WTC11 (cell line): Measurements from ENCODE around the gene PLXDC2. TPM values are rescaled to one million over a fixed set of nuclear protein-coding genes. Genes with fewer than 3 reads are reported as not detected.

Experiments
- ATAC-seq: fragments of 200-7000 bp; cut with Tn5 transposase; 2 replicates; pipeline ENCODE4 v1.10.0; 2021; ENCODE audit warnings: mild to moderate bottlenecking, moderate library complexity
- Bru-seq: library from RNA; stranded (reverse); fragments of 400-500 nt; gene quantifications from one replicate; lab custom pipeline; 2021; lab: Mats Ljungman, UMichigan
- CTCF ChIA-PET: fragments of 300-600 bp; sonication (Branson Sonifier 250); formaldehyde crosslinking; loops from one replicate; lab custom pipeline; 2021; ENCODE audit warnings: antibody characterized with exemption; lab: Charles Lee
- POLR2A ChIA-PET: fragments of 350-600 bp; sonication (Branson Sonifier 250); formaldehyde crosslinking; loops from one replicate; lab custom pipeline; 2021; ENCODE audit warnings: antibody characterized with exemption; lab: Charles Lee
- DNase-seq: peaks from one replicate; pipeline ENCODE4 v3.0.0; 2021; ENCODE audit warnings: low spot score
- H3K27ac Mint-ChIP-seq: 2 replicates; pipeline ENCODE4 v1.8.0; 2021; ENCODE audit warnings: mixed read lengths
- H3K27me3 Mint-ChIP-seq: 2 replicates; pipeline ENCODE4 v1.8.0; 2021; ENCODE audit warnings: low read depth, mild to moderate bottlenecking, moderate library complexity, mixed read lengths
- H3K36me3 Mint-ChIP-seq: 2 replicates; pipeline ENCODE4 v1.8.0; 2021; ENCODE audit warnings: mixed read lengths
- H3K4me1 Mint-ChIP-seq: 2 replicates; pipeline ENCODE4 v1.8.0; 2022; ENCODE audit warnings: mixed read lengths
- H3K4me3 Mint-ChIP-seq: 2 replicates; pipeline ENCODE4 v1.8.0; 2021; ENCODE audit warnings: mild to moderate bottlenecking, moderate library complexity, mixed read lengths
- H3K9me3 Mint-ChIP-seq: 2 replicates; pipeline ENCODE4 v1.8.0; 2021; ENCODE audit warnings: mixed read lengths
- ARID4B ChIP-seq: sonication (generic); formaldehyde crosslinking; IDR thresholded peaks from 2 replicates; pipeline ENCODE4 v1.8.0; 2023; ENCODE audit warnings: missing genetic modification reagents, mild to moderate bottlenecking, borderline replicate concordance
- ATF3 ChIP-seq: sonication (generic); formaldehyde crosslinking; conservative IDR thresholded peaks from 2 replicates; pipeline ENCODE4 v1.8.1; 2022; ENCODE audit warnings: mild to moderate bottlenecking, missing genetic modification reagents
- E2F4 ChIP-seq: sonication (generic); formaldehyde crosslinking; IDR thresholded peaks from 2 replicates; pipeline ENCODE4 v1.8.1; 2022; ENCODE audit warnings: low read depth, mild to moderate bottlenecking, moderate library complexity, missing genetic modification reagents, borderline replicate concordance
- E2F5 ChIP-seq: sonication (generic); formaldehyde crosslinking; IDR thresholded peaks from 2 replicates; pipeline ENCODE4 v1.8.1; 2022; ENCODE audit warnings: mild to moderate bottlenecking, moderate library complexity, missing genetic modification reagents
- FOXP4 ChIP-seq: sonication (generic); formaldehyde crosslinking; IDR thresholded peaks from 2 replicates; pipeline ENCODE4 v1.8.0; 2022; ENCODE audit warnings: mild to moderate bottlenecking, missing genetic modification reagents
- HMGXB4 ChIP-seq: sonication (generic); formaldehyde crosslinking; IDR thresholded peaks from 2 replicates; pipeline ENCODE4 v1.8.1; 2023; ENCODE audit warnings: mild to moderate bottlenecking, moderate library complexity, missing genetic modification reagents
- KAT7 ChIP-seq: sonication (generic); formaldehyde crosslinking; IDR thresholded peaks from 2 replicates; pipeline ENCODE4 v1.8.1; 2023; ENCODE audit warnings: missing genetic modification reagents, mild to moderate bottlenecking, borderline replicate concordance
- ZNF532 ChIP-seq: fragments of 250-450 bp; sonication (Bioruptor Pico); IDR thresholded peaks from 2 replicates; pipeline ENCODE4 v1.9.0; 2021; ENCODE audit warnings: mild to moderate bottlenecking, borderline replicate concordance
- long read RNA-seq, 3 experiments: library from RNA in 1 of 3; library from capped mRNA in 1 of 3; library from polyadenylated mRNA in 1 of 3; unstranded in 2 of 3; stranded (forward) in 1 of 3; transcript quantifications; one replicate each; pipeline ENCODE4 v2.0.0, GENCODE V29; 2021
- total RNA-seq: library from RNA; stranded (reverse); gene quantifications from 3 replicates; pipeline ENCODE4 v1.2.3, GENCODE V29; 2021

Gene PLXDC2
- total RNA-seq (31.7 to 37.9 TPM (median 37.8 TPM) in 3 replicates), Bru-seq, nascent RNA (percentile 86 among the genes with signal in this experiment)
- long read RNA-seq, experiment 1, full-length matches to known transcripts = 39 of 99 reads
- long read RNA-seq, experiment 1, partial matches to known transcripts = 8 of 99 reads
- long read RNA-seq, experiment 1, other reads (novel, unspliced or antisense) = 52 of 99 reads
- long read RNA-seq, experiment 2, full-length matches to known transcripts = 15 of 47 reads
- long read RNA-seq, experiment 2, partial matches to known transcripts = 9 of 47 reads
- long read RNA-seq, experiment 2, other reads (novel, unspliced or antisense) = 23 of 47 reads
- long read RNA-seq, experiment 3, full-length matches to known transcripts = 7 of 9 reads
- long read RNA-seq, experiment 3, partial matches to known transcripts = 0 of 9 reads
- long read RNA-seq, experiment 3, other reads (novel, unspliced or antisense) = 2 of 9 reads

- ChIA-PET CTCF (interaction anchor here (0.6 to 1.5 kb wide), 5 partner anchors 12 to 952 kb away, joined by 3 to 7 read pairs (median 4); no protein-coding TSS in a partner anchor), POLR2A (interaction anchor here (0.5 to 1.1 kb wide), 3 partner anchors 182 to 553 kb away, joined by 3 to 10 read pairs (median 5); no protein-coding TSS in a partner anchor)
- H3K4me1 Mint-ChIP-seq = peaks cover 45% of the 10 kb centered on the region
- H3K27ac Mint-ChIP-seq = peak within 1 kb of the TSS; percentile 98
- ATAC-seq = no peak; the same call in none of the 2 replicates
- H3K27me3 Mint-ChIP-seq = no peaks in the 10 kb centered on the region; the same call in 1 of the 2 replicates
- H3K4me3 Mint-ChIP-seq = peak within 1 kb of the TSS; percentile 95
- H3K9me3 Mint-ChIP-seq = no peaks in the 10 kb centered on the region
- DNase-seq = peak; percentile 55
- 0 out of 2 replicates have a peak, but pooled peaks have one; percentile 14 for TF ChIP-seq ARID4B (CRISPR knock-in tag)
- TF ChIP-seq ATF3 (CRISPR knock-in tag) = 0 out of 2 replicates have a peak, but pooled peaks have one; percentile 16
- no peak for TF ChIP-seq FOXP4
- TF ChIP-seq E2F4 (CRISPR knock-in tag) = no peak
- no peak for TF ChIP-seq ZNF532 (CRISPR knock-in tag)
- 0 out of 2 replicates have a peak, but pooled peaks have one; percentile 33 for TF ChIP-seq E2F5 (CRISPR knock-in tag)
- 0 out of 2 replicates have a peak, but pooled peaks have one; percentile 15 for TF ChIP-seq HMGXB4 (CRISPR knock-in tag)
- 0 out of 2 replicates have a peak, but pooled peaks have one; percentile 82 for TF ChIP-seq KAT7 (CRISPR knock-in tag)
- peaks cover 11% of the 10 kb centered on the region for H3K36me3 Mint-ChIP-seq
These were observed at the start of gene PLXDC2 for GRCh38 chr10:19816411-19817230. TSS of gene PLXDC2 (plus strand) at chr10:19816432.
